Measurements from ENCODE around the gene SLC9A8.

SLC9A8 gene

GRCh38 chr20:49818816-49819215 lies 6.2 kb downstream of the SLC9A8 start:
- no peak for DNase-seq

- no peak for DNase-seq
These were observed 7.1 kb downstream of the SLC9A8 start for GRCh38 chr20:49819702-49820101.

- DNase-seq: no peak
These were observed 8.8 kb downstream of the SLC9A8 start for GRCh38 chr20:49821381-49821780.

- DNase-seq: no peak
These were observed 9.3 kb downstream of the SLC9A8 start for GRCh38 chr20:49821870-49822331.

GRCh38 chr20:49823152-49823847 lies 10.7 kb downstream of the SLC9A8 start:
- DNase-seq: no peak

GRCh38 chr20:49824206-49824605 lies 11.6 kb downstream of the SLC9A8 start:
- no peak for DNase-seq

- no peak for DNase-seq
These were observed 12.9 kb downstream of the SLC9A8 start for GRCh38 chr20:49825521-49826033.

- no peak for DNase-seq
These were observed 18.6 kb downstream of the SLC9A8 start for GRCh38 chr20:49831022-49831769.

- DNase-seq: no peak
These were observed 19.4 kb downstream of the SLC9A8 start for GRCh38 chr20:49831770-49832631.

- no peak for DNase-seq
These were observed 20.2 kb downstream of the SLC9A8 start for GRCh38 chr20:49832632-49833327.

- DNase-seq: no peak
These were observed 20.9 kb downstream of the SLC9A8 start for GRCh38 chr20:49833483-49833882.

- no peak for DNase-seq
These were observed 22.4 kb downstream of the SLC9A8 start for GRCh38 chr20:49835031-49835430.

- DNase-seq: no peak
These were observed 25.9 kb downstream of the SLC9A8 start for GRCh38 chr20:49838546-49838945.

- DNase-seq: no peak
These were observed 30.5 kb downstream of the SLC9A8 start for GRCh38 chr20:49843139-49843538.

GRCh38 chr20:49843770-49844380 lies 31.2 kb downstream of the SLC9A8 start:
- DNase-seq: no peak

GRCh38 chr20:49845060-49845459 lies 32.4 kb downstream of the SLC9A8 start:
- no peak for DNase-seq

GRCh38 chr20:49846206-49846807 lies 33.7 kb downstream of the SLC9A8 start:
- DNase-seq: peak; percentile 44

- no peak for DNase-seq
These were observed 38.0 kb downstream of the SLC9A8 start for GRCh38 chr20:49850463-49851230.

GRCh38 chr20:49851231-49851705 lies 38.6 kb downstream of the SLC9A8 start:
- no peak for DNase-seq

GRCh38 chr20:49851991-49852390 lies 39.4 kb downstream of the SLC9A8 start:
- no peak for DNase-seq

All from activated naive CD4-positive, alpha-beta T cell treated with anti-CD3 and anti-CD28 coated beads, Interleukin-2, amount 50 U/mL, for 16 hours (primary cell).